Activated T-helper 1 cell treated with anti-CD3 and anti-CD28 coated beads, Interleukin-2, amount 50 U/mL, for 16 hours (primary cell): ENCODE measurements around the gene SKIDA1.
"Not testable (repeated sequence)": the region's sequence is repeated elsewhere in the genome, so short reads cannot be mapped to it uniquely, and the experiment has no call there.

ENCODE experiments used
- DNase-seq, 2 donors: peaks; one replicate each; pipeline ENCODE4 v3.0.0-alpha.2; 2020; ENCODE audit warnings: low read depth in 1 of 2, low spot score in 1 of 2

SKIDA1 gene

DNA sequence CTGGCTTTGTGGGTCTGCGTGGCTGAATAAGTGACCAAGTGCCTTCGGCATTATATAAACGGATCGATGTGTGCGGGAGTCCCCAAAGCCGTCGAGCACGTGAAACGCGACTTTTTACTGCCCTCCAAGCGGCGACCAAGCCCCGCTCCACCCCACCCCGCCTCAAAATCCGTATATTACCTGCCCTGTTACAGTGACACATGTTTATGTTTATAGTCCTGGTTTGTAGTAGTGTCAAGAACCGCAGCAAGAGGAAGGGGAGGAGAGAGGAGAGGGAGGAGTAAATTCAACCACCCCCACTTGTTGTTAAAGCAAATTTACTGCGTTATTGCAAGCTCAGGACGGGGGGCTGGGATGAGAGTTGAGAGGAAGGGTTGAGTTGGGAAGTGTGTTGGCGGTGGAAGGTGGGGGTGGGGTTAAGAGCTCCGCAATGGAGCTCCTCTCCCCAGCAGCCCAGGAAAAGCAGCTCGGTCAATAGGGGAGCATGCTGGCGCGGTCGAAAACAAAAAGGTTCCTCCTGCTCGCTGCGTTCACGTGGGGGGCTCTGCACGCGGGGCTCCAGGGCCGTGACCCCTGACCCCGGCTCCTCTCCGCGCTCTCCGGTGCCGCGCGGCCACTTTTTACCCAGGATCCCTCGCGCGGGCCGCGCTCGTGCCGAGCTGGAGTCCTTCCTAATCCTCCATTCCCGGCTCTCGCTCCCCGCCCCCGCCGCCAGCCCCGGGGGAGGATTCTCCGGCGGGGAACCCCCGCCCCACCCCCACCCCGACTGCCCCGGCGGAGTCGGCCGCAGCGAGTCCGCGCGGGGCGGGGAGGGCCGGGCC, at the start of gene SKIDA1:
Gene SKIDA1, minus strand, starts transcription at position 316 of the 821 bp plus-strand sequence. CDS start 7,860 bp downstream, outside the sequence.
- DNase-seq, result peak; percentile 38 to 42

DNA sequence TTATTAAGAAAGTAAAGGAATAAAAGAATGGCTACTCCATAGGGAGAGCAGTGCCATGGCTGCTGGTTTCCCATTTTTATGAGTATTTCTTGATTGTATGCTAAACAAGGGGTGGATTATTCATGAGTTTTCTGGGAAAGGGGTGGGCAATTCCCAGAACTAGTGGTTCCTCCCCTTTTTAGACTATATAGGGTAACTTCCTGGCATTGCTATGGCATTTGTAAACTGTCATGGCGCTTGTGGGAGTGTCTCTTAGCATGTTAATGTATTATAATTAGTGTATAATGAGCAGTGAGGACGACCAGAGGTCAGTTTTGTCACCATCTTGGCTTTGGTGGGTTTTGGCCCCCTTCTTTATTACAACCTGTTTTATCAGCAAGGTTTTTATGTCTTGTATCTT, 49.0 kb upstream of the SKIDA1 start:
- not testable (repeated sequence) for DNase-seq

GRCh38 chr10:21572578-21572977, 47.1 kb upstream of the SKIDA1 start:
- DNase-seq, result no peak

- no peak for DNase-seq
Observed at GRCh38 chr10:21570761-21571521, 45.5 kb upstream of the SKIDA1 start.

DNA sequence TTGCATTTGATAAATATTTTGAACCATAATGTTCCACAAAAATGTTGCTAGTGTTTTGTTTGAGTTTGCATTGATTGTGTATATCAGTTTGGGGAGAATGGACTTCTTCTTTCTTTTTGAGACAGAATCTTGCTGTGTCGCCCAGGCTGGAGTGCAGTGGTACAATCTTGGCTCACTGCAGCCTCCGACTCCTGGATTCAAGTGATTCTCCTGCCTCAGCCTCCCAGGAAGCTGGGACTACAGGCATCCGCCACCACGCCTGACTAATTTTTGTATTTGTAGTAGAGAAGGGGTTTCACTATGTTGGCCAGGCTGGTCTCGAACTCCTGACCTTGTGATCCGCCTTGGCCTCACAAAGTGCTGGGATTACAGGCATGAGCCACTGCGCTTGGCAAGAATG, 33.5 kb upstream of the SKIDA1 start:
- not testable (repeated sequence) for DNase-seq

- no peak for DNase-seq
Observed at GRCh38 chr10:21556527-21556926, 31.0 kb upstream of the SKIDA1 start.

DNA sequence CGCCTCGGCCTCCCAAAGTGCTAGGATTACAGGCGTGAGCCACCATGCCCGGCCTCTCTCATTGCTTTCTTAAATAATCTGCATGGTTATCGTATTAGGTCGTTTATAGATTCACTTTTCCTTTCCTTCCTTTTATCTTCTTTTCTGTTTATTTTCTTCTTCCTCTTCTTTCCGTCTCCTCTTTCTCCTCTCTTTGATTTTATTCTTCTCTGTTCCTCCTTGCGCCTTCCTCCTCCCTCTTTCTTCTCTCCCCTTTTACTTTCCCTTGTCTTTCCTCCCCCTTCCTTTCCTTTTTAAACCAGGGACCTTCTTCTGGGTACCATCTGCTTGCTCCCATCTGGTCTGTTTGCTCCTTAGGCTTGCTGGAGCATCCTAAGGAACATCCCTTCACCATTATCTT, 27.2 kb upstream of the SKIDA1 start:
- no peak for DNase-seq

- no peak for DNase-seq
Observed at GRCh38 chr10:21547246-21547645, 21.8 kb upstream of the SKIDA1 start.

DNA sequence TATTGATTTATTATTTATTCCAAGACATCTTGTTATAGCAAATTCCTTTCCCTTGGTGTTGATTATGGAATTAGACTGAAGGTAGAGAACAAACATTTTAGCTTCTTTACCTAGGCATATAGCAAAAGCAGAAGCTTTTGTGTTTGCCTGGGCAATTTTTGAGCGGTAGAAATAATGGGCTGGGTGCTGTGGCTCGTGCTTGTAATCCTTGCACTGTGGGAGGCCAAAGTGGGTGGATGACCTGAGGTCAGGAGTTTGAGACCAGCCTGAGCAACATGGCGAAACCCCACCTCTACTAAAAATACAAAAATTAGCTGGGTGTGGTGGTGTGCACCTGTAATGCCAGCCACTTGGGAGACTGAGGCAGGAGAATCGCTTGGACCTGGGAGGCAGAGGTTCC, 15.2 kb upstream of the SKIDA1 start:
- DNase-seq, result not testable (repeated sequence)

DNA sequence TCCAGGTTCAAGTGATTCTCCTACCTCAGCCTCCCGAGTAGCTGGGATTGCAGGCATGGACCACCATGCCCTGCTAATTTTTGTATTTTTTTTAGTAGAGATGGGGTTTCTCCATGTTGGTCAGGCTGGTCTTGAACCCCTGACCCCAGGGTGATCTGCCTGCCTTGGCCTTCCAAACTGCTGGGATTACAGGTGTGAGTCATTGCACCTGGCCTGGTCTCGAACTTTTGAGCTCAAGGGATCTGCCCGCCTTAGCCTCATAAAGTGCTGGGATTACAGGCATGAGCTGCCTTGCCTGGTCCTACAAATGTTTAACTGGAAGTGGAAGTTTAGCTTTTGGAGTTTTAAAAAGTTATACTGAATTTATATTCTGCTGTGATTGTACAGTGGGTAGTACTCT, 11.4 kb upstream of the SKIDA1 start:
- DNase-seq, result no peak

DNA sequence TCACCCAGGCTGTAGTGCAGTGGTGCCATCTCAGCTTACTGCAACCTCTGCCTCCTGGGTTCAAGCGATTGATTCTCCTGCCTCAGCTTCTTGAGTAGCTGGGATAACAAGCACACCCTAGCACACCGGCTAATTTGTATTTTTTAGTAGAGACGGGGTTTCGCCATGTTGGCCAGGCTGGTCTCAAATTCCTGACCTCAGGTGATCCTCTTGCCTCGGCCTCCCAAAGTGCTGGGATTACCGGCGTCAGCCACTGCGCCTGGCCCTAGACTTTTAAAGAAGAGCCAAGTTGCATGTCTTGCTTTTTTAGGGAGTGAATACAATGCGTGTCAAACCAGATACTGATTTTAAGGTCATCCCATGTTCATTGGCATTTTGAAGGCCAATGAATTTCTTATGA, 10.5 kb upstream of the SKIDA1 start:
- DNase-seq, result not testable (repeated sequence)

DNA sequence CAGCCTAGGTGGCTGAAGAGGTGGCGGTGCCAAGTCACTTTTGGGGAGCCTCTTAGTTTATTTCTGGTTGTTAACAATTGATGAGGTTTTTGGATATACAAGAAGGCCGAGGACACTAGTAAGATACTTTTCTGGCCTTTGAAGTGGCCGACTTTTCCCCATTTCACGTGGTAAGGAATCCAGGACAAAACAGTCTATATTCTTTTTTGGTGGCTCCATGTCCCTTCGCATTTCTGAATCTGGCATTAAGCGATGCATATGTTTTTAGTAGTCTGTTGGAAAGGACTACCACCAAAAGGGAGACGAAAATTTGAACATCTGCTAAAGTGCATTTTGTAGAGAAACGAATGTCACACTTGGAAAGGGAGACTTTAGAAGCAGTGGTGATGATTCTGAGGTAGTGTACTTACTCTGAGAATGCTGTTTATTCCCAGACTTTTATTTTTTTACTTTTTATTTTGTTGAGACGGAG, 10.0 kb upstream of the SKIDA1 start:
- no peak for DNase-seq

DNA sequence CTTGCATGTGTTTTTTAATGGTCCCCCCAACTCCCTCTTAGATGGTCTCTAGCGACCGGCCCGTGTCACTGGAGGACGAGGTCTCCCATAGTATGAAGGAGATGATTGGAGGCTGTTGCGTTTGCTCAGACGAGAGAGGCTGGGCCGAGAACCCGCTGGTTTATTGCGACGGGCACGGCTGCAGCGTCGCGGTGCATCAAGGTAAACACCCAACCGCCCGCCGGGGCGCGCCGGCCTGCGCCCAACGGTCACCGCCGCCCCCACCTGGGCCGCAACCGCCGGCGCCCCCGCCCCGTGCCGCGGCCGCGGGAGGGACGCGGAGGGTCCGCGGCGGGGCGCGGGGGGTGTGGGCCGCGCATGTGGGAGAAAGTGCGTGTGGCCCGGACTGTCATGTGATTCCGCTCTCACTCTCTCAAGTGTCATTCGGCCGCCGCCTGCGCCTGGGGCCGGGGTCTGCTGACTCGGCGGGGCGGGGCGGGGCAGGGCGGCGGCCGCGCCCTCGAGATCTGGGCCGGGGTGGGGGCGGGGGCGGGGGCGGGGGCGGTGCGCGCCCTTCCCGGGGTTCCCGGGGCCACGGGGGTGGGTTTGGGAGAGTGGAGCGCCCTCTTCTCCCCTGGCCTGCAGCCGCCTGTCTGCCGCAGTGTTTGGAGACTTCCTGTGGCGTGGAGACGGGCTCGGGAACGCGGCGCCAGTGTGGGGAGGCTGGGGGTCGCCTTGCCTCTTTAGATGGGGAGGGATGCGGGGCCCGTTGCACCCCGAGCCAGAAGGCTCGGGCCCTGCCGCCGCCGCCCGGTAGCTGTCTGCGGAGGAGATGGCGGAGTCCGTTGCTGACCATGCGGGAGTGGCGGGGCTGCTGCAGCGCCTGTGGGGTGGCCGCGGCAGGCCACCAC, 9.4 kb upstream of the SKIDA1 start:
- DNase-seq, result peak in 1 of 2 donors; percentile 20

DNA sequence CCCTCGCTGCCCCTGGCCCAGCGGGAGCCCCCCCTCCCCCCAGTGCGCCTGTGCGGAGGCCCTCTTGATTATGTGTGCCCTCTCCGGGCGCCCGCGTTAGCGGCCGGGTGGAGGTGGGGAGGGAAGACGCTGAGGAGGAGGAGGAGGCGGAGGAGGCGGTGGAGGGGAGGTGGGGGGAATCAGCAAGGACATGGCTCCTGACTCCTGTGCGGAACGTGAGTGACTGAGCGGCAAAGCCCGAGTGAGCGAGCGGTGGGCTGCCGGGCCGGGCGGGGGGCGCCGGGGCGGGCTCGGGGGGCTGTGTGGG, 8.8 kb upstream of the SKIDA1 start:
- DNase-seq, result no peak

DNA sequence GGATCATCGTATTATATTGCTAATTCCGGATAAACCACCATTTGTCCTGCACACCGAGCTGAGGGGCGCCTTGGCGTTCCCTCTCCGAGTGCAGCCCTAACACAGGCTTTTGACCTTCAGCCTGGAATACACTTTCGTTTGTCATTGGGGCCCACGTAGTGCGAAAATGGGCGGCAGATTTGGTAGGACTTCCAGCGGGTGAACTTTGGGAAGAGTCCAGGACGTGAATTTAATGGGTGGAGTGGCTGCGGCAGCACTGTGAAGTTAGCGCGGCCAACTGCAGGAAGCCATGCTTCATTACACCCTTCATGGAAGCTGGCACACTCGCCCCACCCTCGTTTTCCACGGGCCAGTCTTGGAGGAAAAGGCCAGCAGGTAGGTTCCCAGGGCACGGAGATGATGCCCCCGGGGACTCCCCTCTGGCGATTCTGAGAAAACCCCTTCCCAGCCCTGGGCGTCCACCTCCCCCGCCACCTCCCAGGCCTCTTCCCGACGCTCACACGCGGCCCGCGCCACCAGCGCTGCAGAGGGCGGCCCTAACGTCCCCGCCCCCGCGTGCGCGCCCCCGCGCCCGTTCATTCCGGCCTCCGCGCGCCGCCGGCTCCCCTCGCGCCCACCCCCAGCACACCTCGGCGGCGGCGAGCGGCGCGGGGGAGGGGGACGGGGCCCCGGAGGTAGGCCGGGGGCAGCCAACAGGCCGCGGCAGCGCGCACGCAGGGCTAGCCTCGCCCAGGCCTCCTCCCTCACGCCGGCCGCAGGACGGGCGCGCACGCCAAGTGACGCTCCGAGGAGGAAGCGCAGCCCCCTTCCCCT, 8.2 kb upstream of the SKIDA1 start, which contains the start of gene MLLT10:
Gene MLLT10, plus strand, starts transcription at position 766 of the 813 bp plus-strand sequence. CDS start 413 bp downstream, outside the sequence.
- peak; percentile 76 to 90 for DNase-seq

- DNase-seq, result no peak
Observed at GRCh38 chr10:21532694-21533466, 7.4 kb upstream of the SKIDA1 start.

GRCh38 chr10:21531164-21531563, 5.7 kb upstream of the SKIDA1 start:
- no peak for DNase-seq

DNA sequence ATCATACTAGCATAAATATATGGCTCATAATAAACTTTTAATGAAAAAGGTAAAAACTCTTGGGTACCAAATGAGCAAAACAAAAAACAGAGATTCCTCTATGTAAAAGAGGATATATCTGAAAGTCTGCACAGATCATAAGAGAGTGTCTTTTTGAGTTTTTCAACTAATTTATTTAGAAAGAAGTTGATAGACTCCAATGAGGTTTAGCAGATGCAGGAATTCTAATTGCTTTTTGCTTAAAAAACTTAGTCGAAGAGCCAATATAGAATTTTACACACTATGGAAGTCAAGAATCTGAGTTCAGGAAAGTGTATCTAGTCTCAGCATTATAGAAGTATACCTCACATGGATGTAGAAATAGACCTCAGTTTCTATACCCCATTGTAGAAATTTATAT, 5.2 kb upstream of the SKIDA1 start:
- no peak for DNase-seq

GRCh38 chr10:21530168-21530567, 4.7 kb upstream of the SKIDA1 start:
- no peak for DNase-seq
